Islet of Langerhans (tissue), 1 donor: ENCODE results near the gene CCDC12.

ENCODE experiments used
- FAIRE-seq: peaks from one replicate; lab custom pipeline; 2011; peaks lifted over from hg19 to GRCh38; lab: Jason Lieb, UNC

CCDC12 gene

GRCh38 chr3:46976326-46977190 lies at the start of gene CCDC12:
Gene CCDC12 (minus strand): TSS chr3:46976745. CDS start chr3:46976732, 13 bp downstream.
- peak; percentile 58 for FAIRE-seq

- FAIRE-seq: no peak
These were observed 48.4 kb upstream of the CCDC12 start for GRCh38 chr3:47024932-47025331.

- no peak for FAIRE-seq
These were observed 46.1 kb upstream of the CCDC12 start for GRCh38 chr3:47022641-47023071.

- FAIRE-seq: no peak
These were observed 43.8 kb upstream of the CCDC12 start for GRCh38 chr3:47020311-47020710.

- no peak for FAIRE-seq
These were observed 42.7 kb upstream of the CCDC12 start for GRCh38 chr3:47019201-47019600.

- FAIRE-seq: no peak
These were observed 41.7 kb upstream of the CCDC12 start for GRCh38 chr3:47018269-47018611.

- no peak for FAIRE-seq
These were observed 41.1 kb upstream of the CCDC12 start for GRCh38 chr3:47017504-47018268.

GRCh38 chr3:47016934-47017435 lies 40.4 kb upstream of the CCDC12 start:
- no peak for FAIRE-seq

GRCh38 chr3:47016086-47016933 lies 39.8 kb upstream of the CCDC12 start:
- FAIRE-seq: no peak

- no peak for FAIRE-seq
These were observed 38.6 kb upstream of the CCDC12 start for GRCh38 chr3:47015151-47015550.

- no peak for FAIRE-seq
These were observed 37.5 kb upstream of the CCDC12 start for GRCh38 chr3:47014036-47014435.

GRCh38 chr3:47013231-47013630 lies 36.7 kb upstream of the CCDC12 start:
- no peak for FAIRE-seq

GRCh38 chr3:47012342-47013230 lies 36.0 kb upstream of the CCDC12 start:
- no peak for FAIRE-seq

GRCh38 chr3:47011371-47011770 lies 34.8 kb upstream of the CCDC12 start:
- FAIRE-seq: no peak

GRCh38 chr3:47010910-47011309 lies 34.4 kb upstream of the CCDC12 start:
- FAIRE-seq: no peak

- no peak for FAIRE-seq
These were observed 33.7 kb upstream of the CCDC12 start for GRCh38 chr3:47010111-47010712.

GRCh38 chr3:47009225-47010110 lies 32.9 kb upstream of the CCDC12 start:
- FAIRE-seq: no peak

- no peak for FAIRE-seq
These were observed 32.3 kb upstream of the CCDC12 start for GRCh38 chr3:47008851-47009224.

GRCh38 chr3:47008234-47008796 lies 31.8 kb upstream of the CCDC12 start:
- no peak for FAIRE-seq
